Testis (tissue), 2 donors: ENCODE data around the gene HES4.

ENCODE experiments used
- POLR2A ChIP-seq: fragments of 450-650 bp; IDR thresholded peaks from one replicate; pipeline ENCODE4 v1.6.1; 2017; ENCODE audit warnings: antibody characterized with exemption, mild to moderate bottlenecking, moderate library complexity
- TF ChIP-seq, protein P1 (sequence below), 3 experiments: fragments of 450-650 bp in 2 of 3; fragments of 200-600 bp in 1 of 3; sonication (generic) in 1 of 3; IDR thresholded peaks; one replicate each; pipeline ENCODE4 v1.5.1; 2016 to 2019; ENCODE audit warnings: antibody characterized with exemption in 3 of 3, mild to moderate bottlenecking in 2 of 3, moderate library complexity in 1 of 3

DNA sequence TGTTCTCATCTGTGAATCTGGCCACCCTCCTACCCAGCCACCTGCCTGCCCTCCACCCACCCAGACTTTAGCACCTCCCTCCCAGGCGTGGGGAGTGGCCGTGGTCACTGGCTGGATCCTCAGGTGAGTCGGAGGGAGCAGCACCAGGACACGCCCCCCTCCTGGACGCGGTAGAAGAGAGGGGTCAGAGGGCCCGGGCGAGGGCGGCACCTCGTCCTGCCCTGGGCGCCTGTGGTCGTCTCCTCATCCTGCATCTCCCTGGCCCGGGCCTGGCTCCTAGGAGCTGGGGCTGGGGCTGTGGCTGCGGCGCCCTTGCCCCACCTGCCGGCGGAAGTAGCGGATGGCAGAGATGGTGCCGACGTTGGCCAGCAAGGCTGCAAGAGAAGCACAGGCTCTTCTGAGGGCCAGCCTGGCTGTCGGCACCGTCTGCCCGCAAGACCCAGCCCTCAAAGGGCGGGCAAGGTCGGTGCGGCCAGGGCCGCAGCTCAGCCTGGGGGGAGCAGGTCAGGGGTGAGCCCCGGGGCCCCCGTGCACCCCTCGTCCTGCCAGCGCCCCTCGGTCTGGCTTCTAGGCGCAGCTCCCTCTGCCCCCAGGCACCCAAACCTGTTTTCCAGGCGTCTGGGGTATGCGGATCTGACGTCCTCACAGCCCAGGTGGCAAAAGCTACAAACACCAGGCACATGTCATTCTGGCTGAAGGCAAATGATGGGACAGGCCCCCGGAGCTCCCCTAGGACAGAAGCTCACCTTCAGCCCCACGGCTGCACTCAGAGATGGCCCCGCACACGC, 23.8 kb downstream of the HES4 start:
- TF ChIP-seq POLR2A, result no peak
- TF ChIP-seq, protein P1, sequence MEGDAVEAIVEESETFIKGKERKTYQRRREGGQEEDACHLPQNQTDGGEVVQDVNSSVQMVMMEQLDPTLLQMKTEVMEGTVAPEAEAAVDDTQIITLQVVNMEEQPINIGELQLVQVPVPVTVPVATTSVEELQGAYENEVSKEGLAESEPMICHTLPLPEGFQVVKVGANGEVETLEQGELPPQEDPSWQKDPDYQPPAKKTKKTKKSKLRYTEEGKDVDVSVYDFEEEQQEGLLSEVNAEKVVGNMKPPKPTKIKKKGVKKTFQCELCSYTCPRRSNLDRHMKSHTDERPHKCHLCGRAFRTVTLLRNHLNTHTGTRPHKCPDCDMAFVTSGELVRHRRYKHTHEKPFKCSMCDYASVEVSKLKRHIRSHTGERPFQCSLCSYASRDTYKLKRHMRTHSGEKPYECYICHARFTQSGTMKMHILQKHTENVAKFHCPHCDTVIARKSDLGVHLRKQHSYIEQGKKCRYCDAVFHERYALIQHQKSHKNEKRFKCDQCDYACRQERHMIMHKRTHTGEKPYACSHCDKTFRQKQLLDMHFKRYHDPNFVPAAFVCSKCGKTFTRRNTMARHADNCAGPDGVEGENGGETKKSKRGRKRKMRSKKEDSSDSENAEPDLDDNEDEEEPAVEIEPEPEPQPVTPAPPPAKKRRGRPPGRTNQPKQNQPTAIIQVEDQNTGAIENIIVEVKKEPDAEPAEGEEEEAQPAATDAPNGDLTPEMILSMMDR (IDR thresholded peaks at IDR 0.05), result peak; percentile 53 to 68 (median 62)
